ENCODE measurements around the gene RNU4-1. TPM values are rescaled to one million over a fixed set of nuclear protein-coding genes. Genes with fewer than 3 reads are reported as not detected.
"Not testable (repeated sequence)": the region's sequence is repeated elsewhere in the genome, so short reads cannot be mapped to it uniquely, and the experiment has no call there.

The RNU4-1 gene
- total RNA-seq, 1 donor from 2014 or later = 2,591 TPM

- H3K4me2 ChIP-seq (ENCODE audit: low read length) = no peak overlapping the region
- H3K9ac ChIP-seq (ENCODE audit: low read length) = no peak overlapping the region
- H3K36me3 ChIP-seq (ENCODE audit: insufficient read depth, low read length) = no peaks in the 10 kb centered on the region
- H3K9me3 ChIP-seq (ENCODE audit: insufficient read depth, low read depth, low read length) = no peaks in the 10 kb centered on the region
- no peak for DNase-seq (ENCODE audit: low read depth)
- Mint-ChIP-seq H3K27ac (ENCODE audit: unreplicated experiment) (no peak overlapping the region), H3K9me3 (ENCODE audit: unreplicated experiment) (peaks cover 24% of the 10 kb centered on the region), H3K36me3 (ENCODE audit: low read depth, unreplicated experiment) (peaks cover 9% of the 10 kb centered on the region), H3K4me3 (ENCODE audit: unreplicated experiment) (no peak overlapping the region), H3K27me3 (ENCODE audit: low read depth, unreplicated experiment) (no peaks in the 10 kb centered on the region), H3K4me1 (ENCODE audit: low read depth, unreplicated experiment) (no peaks in the 10 kb centered on the region)
- H4K20me1 ChIP-seq (ENCODE audit: insufficient read depth, low read length) = no peaks in the 10 kb centered on the region
- H3K27me3 ChIP-seq (ENCODE audit: insufficient read depth, low read length) = no peaks in the 10 kb centered on the region
- FAIRE-seq = no peak
- H3K4me1 ChIP-seq (ENCODE audit: insufficient read depth, low read length) = no peaks in the 10 kb centered on the region
- H2AFZ ChIP-seq (ENCODE audit: low read depth, low read length) = no peak overlapping the region
- no peak overlapping the region for H3K4me3 ChIP-seq (ENCODE audit: insufficient read depth, low read depth, low read length)
- TF ChIP-seq EZH2 (IDR thresholded peaks at IDR 0.05; ENCODE audit: insufficient read depth, low read length) = no peak
- TF ChIP-seq, protein P1, sequence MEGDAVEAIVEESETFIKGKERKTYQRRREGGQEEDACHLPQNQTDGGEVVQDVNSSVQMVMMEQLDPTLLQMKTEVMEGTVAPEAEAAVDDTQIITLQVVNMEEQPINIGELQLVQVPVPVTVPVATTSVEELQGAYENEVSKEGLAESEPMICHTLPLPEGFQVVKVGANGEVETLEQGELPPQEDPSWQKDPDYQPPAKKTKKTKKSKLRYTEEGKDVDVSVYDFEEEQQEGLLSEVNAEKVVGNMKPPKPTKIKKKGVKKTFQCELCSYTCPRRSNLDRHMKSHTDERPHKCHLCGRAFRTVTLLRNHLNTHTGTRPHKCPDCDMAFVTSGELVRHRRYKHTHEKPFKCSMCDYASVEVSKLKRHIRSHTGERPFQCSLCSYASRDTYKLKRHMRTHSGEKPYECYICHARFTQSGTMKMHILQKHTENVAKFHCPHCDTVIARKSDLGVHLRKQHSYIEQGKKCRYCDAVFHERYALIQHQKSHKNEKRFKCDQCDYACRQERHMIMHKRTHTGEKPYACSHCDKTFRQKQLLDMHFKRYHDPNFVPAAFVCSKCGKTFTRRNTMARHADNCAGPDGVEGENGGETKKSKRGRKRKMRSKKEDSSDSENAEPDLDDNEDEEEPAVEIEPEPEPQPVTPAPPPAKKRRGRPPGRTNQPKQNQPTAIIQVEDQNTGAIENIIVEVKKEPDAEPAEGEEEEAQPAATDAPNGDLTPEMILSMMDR (IDR thresholded peaks at IDR 0.05; ENCODE audit: insufficient read depth, low read depth, low read length) = no peak
- no peaks in the 10 kb centered on the region for H3K79me2 ChIP-seq (ENCODE audit: insufficient read depth, low read length)
- no peak overlapping the region for H3K27ac ChIP-seq (ENCODE audit: low read depth, low read length)
Observed at GRCh38 chr12:120339256-120339655, 46.2 kb upstream of the RNU4-1 start.

- no peaks in the 10 kb centered on the region for H4K20me1 ChIP-seq (ENCODE audit: insufficient read depth, low read length)
- FAIRE-seq = no peak
- Mint-ChIP-seq H3K36me3 (ENCODE audit: low read depth, unreplicated experiment) (peaks cover 3% of the 10 kb centered on the region), H3K27me3 (ENCODE audit: low read depth, unreplicated experiment) (no peaks in the 10 kb centered on the region), H3K4me3 (ENCODE audit: unreplicated experiment) (no peak overlapping the region), H3K4me1 (ENCODE audit: low read depth, unreplicated experiment) (no peaks in the 10 kb centered on the region), H3K27ac (ENCODE audit: unreplicated experiment) (no peak overlapping the region), H3K9me3 (ENCODE audit: unreplicated experiment) (peaks cover 24% of the 10 kb centered on the region)
- no peaks in the 10 kb centered on the region for H3K36me3 ChIP-seq (ENCODE audit: insufficient read depth, low read length)
- no peak overlapping the region for H3K9ac ChIP-seq (ENCODE audit: low read length)
- H3K4me3 ChIP-seq (ENCODE audit: insufficient read depth, low read depth, low read length) = no peak overlapping the region
- DNase-seq (ENCODE audit: low read depth) = no peak
- TF ChIP-seq EZH2 (IDR thresholded peaks at IDR 0.05; ENCODE audit: insufficient read depth, low read length) = no peak
- TF ChIP-seq, protein P1 (IDR thresholded peaks at IDR 0.05; ENCODE audit: insufficient read depth, low read depth, low read length) = no peak
- no peaks in the 10 kb centered on the region for H3K9me3 ChIP-seq (ENCODE audit: insufficient read depth, low read depth, low read length)
- no peaks in the 10 kb centered on the region for H3K4me1 ChIP-seq (ENCODE audit: insufficient read depth, low read length)
- H3K27me3 ChIP-seq (ENCODE audit: insufficient read depth, low read length) = no peaks in the 10 kb centered on the region
- no peaks in the 10 kb centered on the region for H3K79me2 ChIP-seq (ENCODE audit: insufficient read depth, low read length)
- H2AFZ ChIP-seq (ENCODE audit: low read depth, low read length) = no peak overlapping the region
- H3K4me2 ChIP-seq (ENCODE audit: low read length) = no peak overlapping the region
- H3K27ac ChIP-seq (ENCODE audit: low read depth, low read length) = no peak overlapping the region
Observed at GRCh38 chr12:120337730-120338129, 44.7 kb upstream of the RNU4-1 start.

- not testable (repeated sequence) for H2AFZ ChIP-seq (ENCODE audit: low read depth, low read length); H4K20me1 ChIP-seq (ENCODE audit: insufficient read depth, low read length); H3K79me2 ChIP-seq (ENCODE audit: insufficient read depth, low read length); FAIRE-seq; H3K4me1 ChIP-seq (ENCODE audit: insufficient read depth, low read length); H3K4me3 ChIP-seq (ENCODE audit: insufficient read depth, low read depth, low read length); H3K9me3 ChIP-seq (ENCODE audit: insufficient read depth, low read depth, low read length); H3K27me3 ChIP-seq (ENCODE audit: insufficient read depth, low read length); H3K27me3 Mint-ChIP-seq (ENCODE audit: low read depth, unreplicated experiment); H3K27ac ChIP-seq (ENCODE audit: low read depth, low read length); DNase-seq (ENCODE audit: low read depth); H3K36me3 ChIP-seq (ENCODE audit: insufficient read depth, low read length); H3K4me3 Mint-ChIP-seq (ENCODE audit: unreplicated experiment); H3K4me2 ChIP-seq (ENCODE audit: low read length); H3K27ac Mint-ChIP-seq (ENCODE audit: unreplicated experiment); H3K4me1 Mint-ChIP-seq (ENCODE audit: low read depth, unreplicated experiment); H3K36me3 Mint-ChIP-seq (ENCODE audit: low read depth, unreplicated experiment); H3K9ac ChIP-seq (ENCODE audit: low read length)
- peaks cover 24% of the 10 kb centered on the region for H3K9me3 Mint-ChIP-seq (ENCODE audit: unreplicated experiment)
Observed at GRCh38 chr12:120336392-120336791, 43.4 kb upstream of the RNU4-1 start.
